Trophoblast cell (in vitro differentiated cells and primary cell): ENCODE results near the gene CDRT4.

Experiments
- DNase-seq, 2 donors: peaks; one replicate each; pipeline ENCODE4 v3.0.0-alpha.2; 2016
- H2AFZ ChIP-seq: 2 replicates; pipeline ENCODE4 v1.6.1; 2013; ENCODE audit warnings: low read length, moderate library complexity, mild to moderate bottlenecking; ENCODE audit not compliant: insufficient read depth, poor library complexity
- H2AK5ac ChIP-seq: 2 replicates; pipeline ENCODE4 v1.6.1; 2013; ENCODE audit warnings: mild to moderate bottlenecking, low read length
- H2BK120ac ChIP-seq: 2 replicates; pipeline ENCODE4 v1.6.1; 2013; ENCODE audit warnings: low read length, mild to moderate bottlenecking, moderate library complexity; ENCODE audit not compliant: insufficient read depth, poor library complexity
- H2BK12ac ChIP-seq: 2 replicates; pipeline ENCODE4 v1.6.1; 2013; ENCODE audit warnings: mild to moderate bottlenecking, low read length, moderate library complexity
- H2BK5ac ChIP-seq: 2 replicates; pipeline ENCODE4 v1.6.1; 2013; ENCODE audit warnings: low read length, low read depth, moderate library complexity, mild to moderate bottlenecking; ENCODE audit not compliant: poor library complexity
- H3K14ac ChIP-seq: 2 replicates; pipeline ENCODE4 v1.6.1; 2013; ENCODE audit warnings: mild to moderate bottlenecking, low read length
- H3K18ac ChIP-seq: 2 replicates; pipeline ENCODE4 v1.6.1; 2013; ENCODE audit warnings: mild to moderate bottlenecking, low read length
- H3K23ac ChIP-seq: 2 replicates; pipeline ENCODE4 v1.6.1; 2013; ENCODE audit warnings: low read length
- H3K27ac ChIP-seq: 2 replicates; pipeline ENCODE4 v1.5.1; 2013; ENCODE audit warnings: low read depth, mild to moderate bottlenecking, inconsistent platforms, low read length, moderate library complexity
- H3K27me3 ChIP-seq: 2 replicates; pipeline ENCODE4 v1.6.1; 2013; ENCODE audit warnings: inconsistent platforms, mild to moderate bottlenecking, low read length, moderate library complexity; ENCODE audit not compliant: insufficient read depth
- H3K36me3 ChIP-seq, 2 experiments: 1 replicate in 1 of 2; 2 replicates in 1 of 2; pipeline ENCODE4 v1.6.1; 2013; ENCODE audit warnings: low read length in 2 of 2, mild to moderate bottlenecking in 2 of 2, moderate library complexity in 1 of 2; ENCODE audit not compliant: insufficient read depth in 2 of 2, control insufficient read depth in 1 of 2
- H3K4ac ChIP-seq: 2 replicates; pipeline ENCODE4 v1.6.1; 2013; ENCODE audit warnings: low read depth, mild to moderate bottlenecking, low read length, moderate library complexity
- H3K4me1 ChIP-seq, 2 experiments: 1 replicate in 1 of 2; 2 replicates in 1 of 2; pipeline ENCODE4 v1.6.1; 2013; ENCODE audit warnings: low read length in 2 of 2, mild to moderate bottlenecking in 2 of 2, moderate library complexity in 1 of 2; ENCODE audit not compliant: insufficient read depth in 2 of 2, control insufficient read depth in 1 of 2
- H3K4me2 ChIP-seq: 2 replicates; pipeline ENCODE4 v1.6.1; 2013; ENCODE audit warnings: inconsistent platforms, mild to moderate bottlenecking, low read length, moderate library complexity
- H3K4me3 ChIP-seq: 2 replicates; pipeline ENCODE4 v1.5.1; 2013; ENCODE audit warnings: mild to moderate bottlenecking, low read depth, low read length, inconsistent platforms
- H3K79me1 ChIP-seq: one replicate; pipeline ENCODE4 v1.6.1; 2013; ENCODE audit warnings: low read length
- H3K79me2 ChIP-seq: 2 replicates; pipeline ENCODE4 v1.6.1; 2013; ENCODE audit warnings: low read length, mild to moderate bottlenecking; ENCODE audit not compliant: control insufficient read depth, insufficient read depth, poor library complexity
- H3K9ac ChIP-seq: 2 replicates; pipeline ENCODE4 v1.6.1; 2013; ENCODE audit warnings: mild to moderate bottlenecking, low read length
- H3K9me3 ChIP-seq: 2 replicates; pipeline ENCODE4 v1.6.1; 2013; ENCODE audit warnings: low read depth, mild to moderate bottlenecking, control low read depth, inconsistent platforms, low read length; ENCODE audit not compliant: insufficient read depth
- H4K12ac ChIP-seq: 2 replicates; pipeline ENCODE4 v1.6.1; 2013; ENCODE audit warnings: low read depth, mild to moderate bottlenecking, low read length, moderate library complexity
- H4K8ac ChIP-seq: 2 replicates; pipeline ENCODE4 v1.6.1; 2013; ENCODE audit warnings: low read depth, mild to moderate bottlenecking, low read length, moderate library complexity
- H4K91ac ChIP-seq: one replicate; pipeline ENCODE4 v1.6.1; 2013; ENCODE audit warnings: low read depth, mild to moderate bottlenecking, low read length, moderate library complexity
- WGBS: extraction: QIAGEN DNeasy Blood & Tissue Kit; methylation state at CpG from one replicate; pipeline ENCODE4 v1.1.7; 2013; ENCODE audit warnings: missing lambda C conversion rate; ENCODE audit not compliant: insufficient read length, insufficient coverage; ENCODE audit errors: extremely low coverage; 5-methylcytosine and 5-hydroxymethylcytosine counted together

The CDRT4 gene

DNA sequence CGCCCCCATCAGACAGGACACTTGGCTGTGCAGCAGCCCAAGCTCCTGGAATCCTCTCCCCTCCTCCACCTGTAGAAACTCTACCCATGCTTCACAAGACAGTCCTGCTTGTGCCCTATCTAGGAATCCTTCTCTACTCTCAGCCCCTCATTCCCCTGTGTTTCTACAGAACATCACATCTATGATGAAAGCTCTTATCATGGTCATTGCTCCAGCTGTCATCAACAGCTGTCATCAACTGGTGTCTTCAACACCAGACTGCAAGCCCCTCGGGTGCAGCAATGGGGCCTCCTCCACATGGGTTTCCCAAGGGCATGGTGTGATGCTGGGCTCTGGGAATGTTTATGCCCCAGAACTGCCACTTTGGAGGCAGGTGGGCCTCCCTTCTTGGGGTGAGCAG lies 21.1 kb upstream of the CDRT4 start:
- H4K91ac ChIP-seq = no peak overlapping the region
- no peak for DNase-seq
- no peak overlapping the region for H3K4me2 ChIP-seq
- no peak overlapping the region for H2BK12ac ChIP-seq
- no peaks in the 10 kb centered on the region for H3K79me2 ChIP-seq
- no peak overlapping the region for H2AK5ac ChIP-seq
- peaks cover 7% of the 10 kb centered on the region for H3K79me1 ChIP-seq
- peaks cover 9 to 13% of the 10 kb centered on the region in 2 experiments for H3K4me1 ChIP-seq
- no peak overlapping the region for H4K12ac ChIP-seq
- no peak overlapping the region for H2BK120ac ChIP-seq
- H3K4ac ChIP-seq = no peak overlapping the region
- H2BK5ac ChIP-seq = no peak overlapping the region
- H4K8ac ChIP-seq = no peak overlapping the region
- H3K36me3 ChIP-seq = peaks cover 6 to 7% of the 10 kb centered on the region in 2 experiments
- H3K9ac ChIP-seq = no peak overlapping the region
- H3K14ac ChIP-seq = no peak overlapping the region
- no peak overlapping the region for H3K4me3 ChIP-seq
- no peaks in the 10 kb centered on the region for H3K9me3 ChIP-seq
- no peaks in the 10 kb centered on the region for H3K27me3 ChIP-seq
- H3K27ac ChIP-seq = no peak overlapping the region
- H2AFZ ChIP-seq = no peak overlapping the region
- H3K18ac ChIP-seq = no peak overlapping the region
- H3K23ac ChIP-seq = no peak overlapping the region
- no CpG with 5 or more reads among the region's 2 CpGs for WGBS

DNA sequence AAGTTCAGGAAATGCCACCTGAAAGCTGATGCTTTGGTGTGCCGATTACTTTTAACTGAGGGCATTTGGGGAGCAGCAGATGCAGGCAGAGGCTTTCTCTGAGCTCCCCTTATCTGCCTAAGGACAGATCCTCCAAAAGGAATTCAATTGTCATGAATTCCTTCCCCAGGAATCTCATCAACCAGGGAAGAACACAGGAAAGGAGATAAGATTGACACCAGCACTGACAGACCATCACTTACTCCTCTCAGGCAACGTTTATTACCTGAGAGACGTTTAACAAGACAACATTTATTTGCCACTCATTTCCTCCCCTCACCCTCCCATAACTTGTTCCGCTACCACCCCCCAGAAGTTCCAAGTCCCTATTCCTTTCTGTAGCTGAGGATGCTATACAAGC lies 17.6 kb upstream of the CDRT4 start:
- H3K14ac ChIP-seq = no peak overlapping the region
- no peak overlapping the region for H2BK5ac ChIP-seq
- no peak overlapping the region for H3K4ac ChIP-seq
- H3K9ac ChIP-seq = no peak overlapping the region
- no peak overlapping the region for H3K27ac ChIP-seq
- no peak overlapping the region for H2BK120ac ChIP-seq
- H3K4me2 ChIP-seq = no peak overlapping the region
- H2AFZ ChIP-seq = no peak overlapping the region
- H2BK12ac ChIP-seq = no peak overlapping the region
- H3K79me1 ChIP-seq = no peaks in the 10 kb centered on the region
- H4K8ac ChIP-seq = no peak overlapping the region
- no peaks in the 10 kb centered on the region for H3K79me2 ChIP-seq
- no peak overlapping the region for H3K18ac ChIP-seq
- no peak overlapping the region for H3K4me3 ChIP-seq
- peaks cover 0 to 2% of the 10 kb centered on the region in 2 experiments for H3K4me1 ChIP-seq
- peaks cover 3 to 9% of the 10 kb centered on the region in 2 experiments for H3K36me3 ChIP-seq
- no peak overlapping the region for H2AK5ac ChIP-seq
- DNase-seq = no peak
- no peaks in the 10 kb centered on the region for H3K27me3 ChIP-seq
- no peaks in the 10 kb centered on the region for H3K9me3 ChIP-seq
- H4K91ac ChIP-seq = no peak overlapping the region
- no peak overlapping the region for H3K23ac ChIP-seq
- WGBS = no CpG with 5 or more reads among the region's 4 CpGs
- H4K12ac ChIP-seq = no peak overlapping the region

DNA sequence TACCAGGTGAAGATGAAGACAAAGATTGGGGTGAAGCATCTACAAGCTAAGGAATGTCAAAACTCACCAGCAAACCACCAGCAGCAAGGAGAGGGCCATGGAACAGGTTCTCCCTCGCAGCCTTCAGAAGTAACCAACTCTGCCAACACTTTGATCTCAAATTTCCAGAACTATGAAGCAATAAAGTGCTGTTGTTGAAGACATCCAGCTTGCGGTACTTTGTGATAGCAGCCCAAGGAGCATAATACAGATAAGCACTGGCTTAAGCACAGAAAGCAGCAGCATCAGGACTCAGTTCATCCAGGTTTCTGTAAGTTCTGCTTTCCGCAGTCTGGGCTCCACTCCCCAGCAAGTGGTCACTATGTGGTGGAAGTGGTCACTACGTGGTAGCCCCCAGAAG lies 16.0 kb upstream of the CDRT4 start:
- no peaks in the 10 kb centered on the region for H3K9me3 ChIP-seq
- no peak overlapping the region for H3K9ac ChIP-seq
- no peak overlapping the region for H3K18ac ChIP-seq
- H3K4me1 ChIP-seq = peaks cover 3 to 12% of the 10 kb centered on the region in 2 experiments
- DNase-seq = no peak
- no peak overlapping the region for H3K4ac ChIP-seq
- no peak overlapping the region for H3K23ac ChIP-seq
- H3K4me3 ChIP-seq = no peak overlapping the region
- no peak overlapping the region for H3K4me2 ChIP-seq
- no peak overlapping the region for H4K8ac ChIP-seq
- H2BK12ac ChIP-seq = no peak overlapping the region
- no CpG with 5 or more reads among the region's 4 CpGs for WGBS
- no peak overlapping the region for H2AK5ac ChIP-seq
- no peak overlapping the region for H2BK120ac ChIP-seq
- H3K27me3 ChIP-seq = no peaks in the 10 kb centered on the region
- peaks cover 0 to 9% of the 10 kb centered on the region in 2 experiments for H3K36me3 ChIP-seq
- no peak overlapping the region for H2AFZ ChIP-seq
- no peak overlapping the region for H2BK5ac ChIP-seq
- H4K91ac ChIP-seq = no peak overlapping the region
- no peaks in the 10 kb centered on the region for H3K79me1 ChIP-seq
- no peaks in the 10 kb centered on the region for H3K79me2 ChIP-seq
- no peak overlapping the region for H3K14ac ChIP-seq
- no peak overlapping the region for H4K12ac ChIP-seq
- no peak overlapping the region for H3K27ac ChIP-seq

DNA sequence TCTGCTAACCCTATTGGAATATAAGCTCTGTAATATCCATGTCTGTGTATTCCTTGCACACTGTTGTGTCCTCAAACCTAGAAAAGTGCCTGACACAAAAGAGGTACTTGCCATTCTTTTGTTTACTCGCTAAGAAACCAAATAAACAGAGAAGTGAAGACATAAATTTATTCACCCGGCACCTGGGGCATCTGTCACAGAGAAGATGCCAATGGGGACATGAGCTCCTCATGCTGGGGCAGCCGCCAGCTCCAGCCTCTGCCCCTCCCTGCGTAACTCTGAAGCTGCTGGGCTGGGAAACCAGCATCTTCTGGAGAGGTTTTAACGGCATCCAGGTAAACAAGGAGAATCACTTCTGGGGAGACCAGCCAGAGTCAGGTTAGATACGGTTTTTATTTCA lies 15.1 kb upstream of the CDRT4 start:
- no peak overlapping the region for H4K8ac ChIP-seq
- no peak for DNase-seq
- no peaks in the 10 kb centered on the region for H3K27me3 ChIP-seq
- H2BK12ac ChIP-seq = no peak overlapping the region
- no peak overlapping the region for H4K12ac ChIP-seq
- WGBS = no CpG with 5 or more reads among the region's 6 CpGs
- H3K14ac ChIP-seq = no peak overlapping the region
- H4K91ac ChIP-seq = no peak overlapping the region
- no peaks in the 10 kb centered on the region for H3K79me2 ChIP-seq
- peaks cover 0 to 7% of the 10 kb centered on the region in 2 experiments for H3K36me3 ChIP-seq
- peaks cover 3 to 12% of the 10 kb centered on the region in 2 experiments for H3K4me1 ChIP-seq
- H2BK5ac ChIP-seq = no peak overlapping the region
- no peak overlapping the region for H3K4me2 ChIP-seq
- no peak overlapping the region for H2AK5ac ChIP-seq
- no peaks in the 10 kb centered on the region for H3K9me3 ChIP-seq
- no peak overlapping the region for H3K27ac ChIP-seq
- no peak overlapping the region for H3K4me3 ChIP-seq
- H3K4ac ChIP-seq = no peak overlapping the region
- no peaks in the 10 kb centered on the region for H3K79me1 ChIP-seq
- no peak overlapping the region for H3K23ac ChIP-seq
- no peak overlapping the region for H3K18ac ChIP-seq
- no peak overlapping the region for H2AFZ ChIP-seq
- H2BK120ac ChIP-seq = no peak overlapping the region
- H3K9ac ChIP-seq = no peak overlapping the region
